ENCODE measurements around the gene ZNF700.
"Not testable (repeated sequence)": the region's sequence is repeated elsewhere in the genome, so short reads cannot be mapped to it uniquely, and the experiment has no call there.

The ZNF700 gene

GRCh38 chr19:11944656-11945055, 19.7 kb downstream of the ZNF700 start:
- Histone ChIP-seq H3K27me3 (ENCODE audit: control insufficient read depth, insufficient read depth, low read length) (no peaks in the 10 kb centered on the region), H3K4me3 (ENCODE audit: low read length) (no peak overlapping the region), H3K9ac (ENCODE audit: low read length) (no peak overlapping the region), H3K36me3 (ENCODE audit: control insufficient read depth, insufficient read depth, low read length) (peaks cover 45% of the 10 kb centered on the region), H3K27ac (ENCODE audit: low read depth, low read length) (no peak overlapping the region), H3K4me1 (ENCODE audit: control insufficient read depth, insufficient read depth, low read length) (no peaks in the 10 kb centered on the region)

- Histone ChIP-seq H3K27me3 (ENCODE audit: control insufficient read depth, insufficient read depth, low read length) (no peaks in the 10 kb centered on the region), H3K4me3 (ENCODE audit: low read length) (peak overlapping the region; percentile 5), H3K4me1 (ENCODE audit: control insufficient read depth, insufficient read depth, low read length) (no peaks in the 10 kb centered on the region), H3K27ac (ENCODE audit: low read depth, low read length) (no peak overlapping the region), H3K9ac (ENCODE audit: low read length) (no peak overlapping the region), H3K36me3 (ENCODE audit: control insufficient read depth, insufficient read depth, low read length) (peaks cover 53% of the 10 kb centered on the region)
Observed at GRCh38 chr19:11948646-11949045, 23.7 kb downstream of the ZNF700 start.

GRCh38 chr19:11949201-11949600, 24.3 kb downstream of the ZNF700 start:
- Histone ChIP-seq H3K27ac (ENCODE audit: low read depth, low read length) (no peak overlapping the region), H3K27me3 (ENCODE audit: control insufficient read depth, insufficient read depth, low read length) (no peaks in the 10 kb centered on the region), H3K4me3 (ENCODE audit: low read length) (no peak overlapping the region), H3K4me1 (ENCODE audit: control insufficient read depth, insufficient read depth, low read length) (no peaks in the 10 kb centered on the region), H3K36me3 (ENCODE audit: control insufficient read depth, insufficient read depth, low read length) (peaks cover 53% of the 10 kb centered on the region), H3K9ac (ENCODE audit: low read length) (no peak overlapping the region)

- peaks cover 50% of the 10 kb centered on the region for H3K36me3 ChIP-seq (ENCODE audit: control insufficient read depth, insufficient read depth, low read length)
Observed at GRCh38 chr19:11949614-11950080, 24.7 kb downstream of the ZNF700 start.

GRCh38 chr19:11950312-11950711, 25.4 kb downstream of the ZNF700 start:
- H3K27ac ChIP-seq (ENCODE audit: low read depth, low read length): no peak overlapping the region
- H3K27me3 ChIP-seq (ENCODE audit: control insufficient read depth, insufficient read depth, low read length): no peaks in the 10 kb centered on the region
- no peak overlapping the region for H3K4me3 ChIP-seq (ENCODE audit: low read length)
- H3K4me1 ChIP-seq (ENCODE audit: control insufficient read depth, insufficient read depth, low read length): no peaks in the 10 kb centered on the region
- peaks cover 44% of the 10 kb centered on the region for H3K36me3 ChIP-seq (ENCODE audit: control insufficient read depth, insufficient read depth, low read length)
- no peak overlapping the region for H3K9ac ChIP-seq (ENCODE audit: low read length)

More at GRCh38 chr19:11949614-11950080, 24.7 kb downstream of the ZNF700 start:
- not testable (repeated sequence) for H3K4me1 ChIP-seq (ENCODE audit: control insufficient read depth, insufficient read depth, low read length); H3K9ac ChIP-seq (ENCODE audit: low read length); H3K27me3 ChIP-seq (ENCODE audit: control insufficient read depth, insufficient read depth, low read length); H3K27ac ChIP-seq (ENCODE audit: low read depth, low read length)
- peak overlapping the region; percentile 27 for H3K4me3 ChIP-seq (ENCODE audit: low read length)

GRCh38 chr19:11963566-11964355, 38.9 kb downstream of the ZNF700 start:
- peak overlapping the region; percentile 89 for H3K4me3 ChIP-seq (ENCODE audit: low read length)
- H3K9ac ChIP-seq (ENCODE audit: low read length): no peak overlapping the region
- no peaks in the 10 kb centered on the region for H3K36me3 ChIP-seq (ENCODE audit: control insufficient read depth, insufficient read depth, low read length)
- H3K4me1 ChIP-seq (ENCODE audit: control insufficient read depth, insufficient read depth, low read length): peaks cover 5% of the 10 kb centered on the region
- no peaks in the 10 kb centered on the region for H3K27me3 ChIP-seq (ENCODE audit: control insufficient read depth, insufficient read depth, low read length)
- H3K27ac ChIP-seq (ENCODE audit: low read depth, low read length): peak overlapping the region; percentile 88

- Histone ChIP-seq H3K27me3 (ENCODE audit: control insufficient read depth, insufficient read depth, low read length) (no peaks in the 10 kb centered on the region), H3K9ac (ENCODE audit: low read length) (no peak overlapping the region), H3K4me1 (ENCODE audit: control insufficient read depth, insufficient read depth, low read length) (peaks cover 5% of the 10 kb centered on the region), H3K27ac (ENCODE audit: low read depth, low read length) (peak overlapping the region; percentile 88), H3K4me3 (ENCODE audit: low read length) (peak overlapping the region; percentile 89), H3K36me3 (ENCODE audit: control insufficient read depth, insufficient read depth, low read length) (no peaks in the 10 kb centered on the region)
Observed at GRCh38 chr19:11964496-11964857, 39.6 kb downstream of the ZNF700 start.

- H3K9ac ChIP-seq (ENCODE audit: low read length): peak within 1 kb of the TSS; percentile 66
- H3K27ac ChIP-seq (ENCODE audit: low read depth, low read length): peak within 1 kb of the TSS; percentile 88
- H3K4me1 ChIP-seq (ENCODE audit: control insufficient read depth, insufficient read depth, low read length): peaks cover 5% of the 10 kb centered on the region
- H3K4me3 ChIP-seq (ENCODE audit: low read length): peak within 1 kb of the TSS; percentile 89
- H3K27me3 ChIP-seq (ENCODE audit: control insufficient read depth, insufficient read depth, low read length): no peaks in the 10 kb centered on the region
- H3K36me3 ChIP-seq (ENCODE audit: control insufficient read depth, insufficient read depth, low read length): no peaks in the 10 kb centered on the region
Observed at GRCh38 chr19:11964858-11965645, 40.1 kb downstream of the ZNF700 start, which contains the start of gene ZNF763. Gene ZNF763 (plus strand): TSS chr19:11965040. CDS start chr19:11965209, 169 bp downstream.

- Histone ChIP-seq H3K9ac (ENCODE audit: low read length) (no peak overlapping the region), H3K4me1 (ENCODE audit: control insufficient read depth, insufficient read depth, low read length) (no peaks in the 10 kb centered on the region), H3K36me3 (ENCODE audit: control insufficient read depth, insufficient read depth, low read length) (no peaks in the 10 kb centered on the region), H3K4me3 (ENCODE audit: low read length) (no peak overlapping the region), H3K27me3 (ENCODE audit: control insufficient read depth, insufficient read depth, low read length) (no peaks in the 10 kb centered on the region), H3K27ac (ENCODE audit: low read depth, low read length) (no peak overlapping the region)
Observed at GRCh38 chr19:11970174-11970573, 45.3 kb downstream of the ZNF700 start.

- Histone ChIP-seq H3K27me3 (ENCODE audit: control insufficient read depth, insufficient read depth, low read length) (no peaks in the 10 kb centered on the region), H3K36me3 (ENCODE audit: control insufficient read depth, insufficient read depth, low read length) (no peaks in the 10 kb centered on the region), H3K9ac (ENCODE audit: low read length) (no peak overlapping the region), H3K4me3 (ENCODE audit: low read length) (no peak overlapping the region), H3K4me1 (ENCODE audit: control insufficient read depth, insufficient read depth, low read length) (no peaks in the 10 kb centered on the region), H3K27ac (ENCODE audit: low read depth, low read length) (no peak overlapping the region)
Observed at GRCh38 chr19:11971041-11971440, 46.1 kb downstream of the ZNF700 start.

GRCh38 chr19:11973019-11973810, 48.3 kb downstream of the ZNF700 start:
- Histone ChIP-seq H3K4me1 (ENCODE audit: control insufficient read depth, insufficient read depth, low read length) (no peaks in the 10 kb centered on the region), H3K27me3 (ENCODE audit: control insufficient read depth, insufficient read depth, low read length) (no peaks in the 10 kb centered on the region), H3K9ac (ENCODE audit: low read length) (no peak overlapping the region), H3K27ac (ENCODE audit: low read depth, low read length) (no peak overlapping the region), H3K4me3 (ENCODE audit: low read length) (no peak overlapping the region), H3K36me3 (ENCODE audit: control insufficient read depth, insufficient read depth, low read length) (peaks cover 4% of the 10 kb centered on the region)

GRCh38 chr19:11978492-11979100, 53.7 kb downstream of the ZNF700 start:
- no peak overlapping the region for H3K27ac ChIP-seq (ENCODE audit: low read depth, low read length)
- peaks cover 10% of the 10 kb centered on the region for H3K36me3 ChIP-seq (ENCODE audit: control insufficient read depth, insufficient read depth, low read length)
- no peak overlapping the region for H3K4me3 ChIP-seq (ENCODE audit: low read length)
- no peaks in the 10 kb centered on the region for H3K4me1 ChIP-seq (ENCODE audit: control insufficient read depth, insufficient read depth, low read length)
- no peaks in the 10 kb centered on the region for H3K27me3 ChIP-seq (ENCODE audit: control insufficient read depth, insufficient read depth, low read length)
- no peak overlapping the region for H3K9ac ChIP-seq (ENCODE audit: low read length)

Measured in rectal smooth muscle tissue (tissue), 1 donor.